Mesendoderm (in vitro differentiated cells): ENCODE data around the gene CALCOCO1.

Experiments used
- DNase-seq: peaks from one replicate; pipeline ENCODE4 v3.0.0; 2013
- H2AK5ac ChIP-seq: 2 replicates; pipeline ENCODE4 v1.6.1; 2013; ENCODE audit warnings: low read length, inconsistent platforms
- H2BK120ac ChIP-seq: 2 replicates; pipeline ENCODE4 v1.6.1; 2013; ENCODE audit warnings: low read depth, mild to moderate bottlenecking, low read length, moderate library complexity, mixed read lengths
- H2BK15ac ChIP-seq: replicated peaks from 2 replicates; pipeline ENCODE4 v1.6.1; 2013; ENCODE audit warnings: low read depth, mild to moderate bottlenecking, moderate library complexity
- H2BK5ac ChIP-seq: 2 replicates; pipeline ENCODE4 v1.6.1; 2013; ENCODE audit warnings: low read length, inconsistent platforms
- H3K18ac ChIP-seq: 2 replicates; pipeline ENCODE4 v1.6.1; 2013; ENCODE audit warnings: mild to moderate bottlenecking, low read length, mixed read lengths
- H3K23ac ChIP-seq: one replicate; pipeline ENCODE4 v1.6.1; 2013; ENCODE audit warnings: low read length
- H3K27ac ChIP-seq: 2 replicates; pipeline ENCODE4 v1.5.1; 2013; ENCODE audit warnings: low read depth, mild to moderate bottlenecking, inconsistent platforms, low read length, moderate library complexity
- H3K27me3 ChIP-seq: 2 replicates; pipeline ENCODE4 v1.6.1; 2013; ENCODE audit warnings: low read length, control low read depth, mild to moderate bottlenecking, inconsistent platforms; ENCODE audit not compliant: insufficient read depth, poor library complexity
- H3K36me3 ChIP-seq: 2 replicates; pipeline ENCODE4 v1.6.1; 2013; ENCODE audit warnings: low read length, inconsistent platforms; ENCODE audit not compliant: control insufficient read depth, insufficient read depth
- H3K4ac ChIP-seq: one replicate; pipeline ENCODE4 v1.6.1; 2013; ENCODE audit warnings: low read depth, mild to moderate bottlenecking, low read length, moderate library complexity
- H3K4me1 ChIP-seq: 2 replicates; pipeline ENCODE4 v1.6.1; 2013; ENCODE audit warnings: low read depth, low read length, inconsistent platforms; ENCODE audit not compliant: control insufficient read depth
- H3K4me2 ChIP-seq: 2 replicates; pipeline ENCODE4 v1.6.1; 2013; ENCODE audit warnings: low read length
- H3K4me3 ChIP-seq: 2 replicates; pipeline ENCODE4 v1.5.1; 2013; ENCODE audit warnings: mild to moderate bottlenecking, low read length
- H3K56ac ChIP-seq: one replicate; pipeline ENCODE4 v1.6.1; 2013; ENCODE audit warnings: low read length
- H3K79me1 ChIP-seq: 2 replicates; pipeline ENCODE4 v1.6.1; 2013; ENCODE audit warnings: low read length, inconsistent platforms
- H3K79me2 ChIP-seq: 2 replicates; pipeline ENCODE4 v1.6.1; 2013; ENCODE audit warnings: mild to moderate bottlenecking, low read length; ENCODE audit not compliant: control insufficient read depth, insufficient read depth
- H3K9ac ChIP-seq: 2 replicates; pipeline ENCODE4 v1.6.1; 2013; ENCODE audit warnings: low read length, inconsistent platforms
- H4K5ac ChIP-seq: one replicate; pipeline ENCODE4 v1.6.1; 2013; ENCODE audit warnings: low read length
- H4K8ac ChIP-seq: one replicate; pipeline ENCODE4 v1.6.1; 2013; ENCODE audit warnings: low read depth, mild to moderate bottlenecking, control low read depth, low read length, moderate library complexity
- WGBS: extraction: QIAGEN DNeasy Blood & Tissue Kit; methylation state at CpG from one replicate; pipeline ENCODE4 v1.1.7; 2013; ENCODE audit warnings: low lambda C conversion rate, missing lambda C conversion rate; ENCODE audit not compliant: insufficient coverage; ENCODE audit errors: extremely low coverage; 5-methylcytosine and 5-hydroxymethylcytosine counted together

Gene CALCOCO1

GRCh38 chr12:53746592-53747092 lies 19.4 kb upstream of the CALCOCO1 start:
- Histone ChIP-seq H3K18ac (no peak overlapping the region), H3K4me2 (no peak overlapping the region), H3K9ac (peak overlapping the region; percentile 31), H2BK120ac (no peak overlapping the region), H2BK15ac (no peak overlapping the region), H3K56ac (no peak overlapping the region), H3K23ac (no peak overlapping the region), H2AK5ac (no peak overlapping the region), H3K27me3 (peaks cover 43% of the 10 kb centered on the region), H4K5ac (no peak overlapping the region), H2BK5ac (no peak overlapping the region), H3K36me3 (no peaks in the 10 kb centered on the region), H3K4me3 (no peak overlapping the region), H3K79me2 (no peaks in the 10 kb centered on the region), H3K79me1 (no peaks in the 10 kb centered on the region), H3K4ac (no peak overlapping the region), H4K8ac (no peak overlapping the region), H3K4me1 (no peaks in the 10 kb centered on the region), H3K27ac (no peak overlapping the region)
- peak; percentile 92 for DNase-seq
- no CpG with 5 or more reads among the region's 20 CpGs for WGBS

DNA sequence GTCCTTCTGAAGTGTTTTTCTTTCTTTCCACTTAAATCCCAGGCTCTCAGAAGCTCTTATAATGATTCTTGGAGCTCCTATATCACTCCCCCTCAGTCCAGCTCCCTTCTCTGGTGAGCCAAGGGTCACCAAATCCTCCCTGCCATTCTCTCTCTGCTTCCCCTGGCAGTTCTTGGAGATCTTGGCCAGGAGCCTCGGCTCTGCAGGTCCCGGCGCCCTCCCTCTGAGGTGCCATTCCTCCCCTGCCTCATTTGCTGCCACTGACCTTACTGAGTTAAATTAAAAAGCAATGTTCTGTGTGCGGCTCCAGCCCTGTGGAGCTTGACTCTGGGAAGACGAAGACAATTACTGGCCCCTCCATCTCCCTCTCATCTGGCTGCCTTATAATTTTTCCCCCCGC lies 17.5 kb upstream of the CALCOCO1 start:
- Histone ChIP-seq H3K4me3 (no peak overlapping the region), H3K56ac (no peak overlapping the region), H2BK15ac (no peak overlapping the region), H3K18ac (no peak overlapping the region), H3K27ac (no peak overlapping the region), H2BK5ac (no peak overlapping the region), H3K79me1 (no peaks in the 10 kb centered on the region), H3K9ac (no peak overlapping the region), H2AK5ac (no peak overlapping the region), H4K5ac (no peak overlapping the region), H3K23ac (no peak overlapping the region), H2BK120ac (no peak overlapping the region), H3K4ac (no peak overlapping the region), H3K79me2 (no peaks in the 10 kb centered on the region), H3K4me2 (no peak overlapping the region), H4K8ac (no peak overlapping the region), H3K4me1 (no peaks in the 10 kb centered on the region), H3K27me3 (peaks cover 32% of the 10 kb centered on the region), H3K36me3 (no peaks in the 10 kb centered on the region)
- DNase-seq: no peak
- no CpG with 5 or more reads among the region's 6 CpGs for WGBS

DNA sequence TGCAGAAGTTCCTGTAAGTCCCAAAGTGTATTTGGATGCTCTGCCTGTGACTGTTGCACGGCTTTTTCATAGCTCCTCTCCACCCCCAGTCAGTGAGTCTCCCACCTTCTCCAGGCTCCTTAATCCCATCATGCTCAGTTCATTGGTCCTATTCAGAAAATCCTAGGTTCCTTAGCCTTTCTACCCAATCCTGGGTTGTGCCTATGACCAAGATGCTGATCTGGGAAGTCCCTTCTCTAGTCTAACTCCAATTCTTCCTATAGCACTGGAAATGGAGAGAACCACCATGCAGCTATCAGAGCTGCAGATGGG lies 16.8 kb upstream of the CALCOCO1 start:
- peaks cover 32% of the 10 kb centered on the region for H3K27me3 ChIP-seq
- H3K23ac ChIP-seq: no peak overlapping the region
- H2AK5ac ChIP-seq: no peak overlapping the region
- no peaks in the 10 kb centered on the region for H3K4me1 ChIP-seq
- H3K4me3 ChIP-seq: no peak overlapping the region
- no peak overlapping the region for H3K56ac ChIP-seq
- H3K27ac ChIP-seq: no peak overlapping the region
- no peak overlapping the region for H3K4ac ChIP-seq
- H4K8ac ChIP-seq: no peak overlapping the region
- H3K4me2 ChIP-seq: no peak overlapping the region
- no peak overlapping the region for H4K5ac ChIP-seq
- H3K9ac ChIP-seq: no peak overlapping the region
- H3K18ac ChIP-seq: no peak overlapping the region
- no peaks in the 10 kb centered on the region for H3K79me2 ChIP-seq
- no peak overlapping the region for H2BK15ac ChIP-seq
- H2BK5ac ChIP-seq: no peak overlapping the region
- DNase-seq: no peak
- H3K79me1 ChIP-seq: no peaks in the 10 kb centered on the region
- WGBS: no CpG with 5 or more reads among the region's 1 CpG
- H3K36me3 ChIP-seq: no peaks in the 10 kb centered on the region
- no peak overlapping the region for H2BK120ac ChIP-seq

- Histone ChIP-seq H3K4me2 (no peak overlapping the region), H3K4me1 (no peaks in the 10 kb centered on the region), H2AK5ac (no peak overlapping the region), H3K79me1 (no peaks in the 10 kb centered on the region), H3K79me2 (no peaks in the 10 kb centered on the region), H3K23ac (no peak overlapping the region), H3K56ac (no peak overlapping the region), H3K18ac (no peak overlapping the region), H2BK5ac (no peak overlapping the region), H4K8ac (no peak overlapping the region), H4K5ac (no peak overlapping the region), H3K36me3 (no peaks in the 10 kb centered on the region), H3K4ac (no peak overlapping the region), H3K4me3 (no peak overlapping the region), H2BK120ac (no peak overlapping the region), H3K27ac (no peak overlapping the region), H3K27me3 (peaks cover 28% of the 10 kb centered on the region), H2BK15ac (no peak overlapping the region), H3K9ac (no peak overlapping the region)
- DNase-seq: peak; percentile 76
- no CpG with 5 or more reads among the region's 16 CpGs for WGBS
Measured at GRCh38 chr12:53743266-53744129, 16.2 kb upstream of the CALCOCO1 start.

GRCh38 chr12:53740130-53740491 lies 12.9 kb upstream of the CALCOCO1 start:
- no peak overlapping the region for H4K5ac ChIP-seq
- H3K4me3 ChIP-seq: no peak overlapping the region
- no peak overlapping the region for H3K27ac ChIP-seq

More at GRCh38 chr12:53740130-53740491, 12.9 kb upstream of the CALCOCO1 start:
- no peaks in the 10 kb centered on the region for H3K4me1 ChIP-seq
- H3K56ac ChIP-seq: no peak overlapping the region
- H3K4me2 ChIP-seq: no peak overlapping the region
- H2BK120ac ChIP-seq: no peak overlapping the region
- H3K23ac ChIP-seq: no peak overlapping the region
- no peaks in the 10 kb centered on the region for H3K79me2 ChIP-seq
- peaks cover 26% of the 10 kb centered on the region for H3K27me3 ChIP-seq
- no peak overlapping the region for H3K18ac ChIP-seq
- no peaks in the 10 kb centered on the region for H3K79me1 ChIP-seq
- no peak overlapping the region for H2BK15ac ChIP-seq
- H2AK5ac ChIP-seq: no peak overlapping the region
- no peaks in the 10 kb centered on the region for H3K36me3 ChIP-seq
- WGBS: no CpG with 5 or more reads among the region's 3 CpGs
- no peak overlapping the region for H2BK5ac ChIP-seq
- H3K9ac ChIP-seq: no peak overlapping the region
- DNase-seq: no peak
- no peak overlapping the region for H3K4ac ChIP-seq
- H4K8ac ChIP-seq: no peak overlapping the region
